ENCODE measurements around the gene MTARC2. TPM values are rescaled to one million over a fixed set of nuclear protein-coding genes. Genes with fewer than 3 reads are reported as not detected.
A peak's percentile ranks its signal among the peaks of the same experiment; 100 is the strongest.

The MTARC2 gene
- total and polyA plus RNA-seq, 2 of the 4 experiments (the other 2 are of a cell fraction), result 0.36 to 2.6 TPM

- Histone ChIP-seq H3K27me3 (ENCODE audit: control insufficient read depth, insufficient read depth, low read length) (peaks cover 4% of the 10 kb centered on the region), H2BK120ac (ENCODE audit: low read depth, low read length) (no peak overlapping the region), H3K4me3 (ENCODE audit: insufficient read depth, low read depth, low read length) (no peak overlapping the region), H3K18ac (ENCODE audit: low read depth, low read length) (no peak overlapping the region; the same call in 1 of the 2 replicates), H3K9ac (ENCODE audit: low read depth, low read length) (no peak overlapping the region), H3K4me2 (ENCODE audit: low read depth, low read length) (no peak overlapping the region), H4K20me1 (ENCODE audit: insufficient read depth, low read length) (no peaks in the 10 kb centered on the region), H3K14ac (replicated peaks; ENCODE audit: low read depth, low read length) (no peak overlapping the region), H4K8ac (ENCODE audit: low read depth in 2 of 2, low read length in 2 of 2) (no peak overlapping the region), H3K9me3 (ENCODE audit: control insufficient read depth, insufficient read depth, low read length) (no peaks in the 10 kb centered on the region), H3K79me1 (ENCODE audit: low read depth in 1 of 2, low read length in 2 of 2) (no peaks in the 10 kb centered on the region), H3K27ac (ENCODE audit: insufficient read depth, low read length) (peak overlapping the region; percentile 12; the same call in 1 of the 2 replicates), H3K9me1 (ENCODE audit: insufficient read depth, low read length) (no peaks in the 10 kb centered on the region), H2BK20ac (ENCODE audit: low read depth, low read length) (no peak overlapping the region; the same call in 1 of the 2 replicates), H3K4ac (ENCODE audit: low read depth, low read length) (no peak overlapping the region; the same call in 1 of the 2 replicates), H3K56ac (ENCODE audit: extremely low read depth, insufficient read depth, low read length) (no peak overlapping the region), H4K5ac (ENCODE audit: low read depth, low read length) (no peak overlapping the region; the same call in 1 of the 2 replicates), H4K91ac (ENCODE audit: insufficient read depth, low read depth, low read length) (no peak overlapping the region; the same call in 1 of the 2 replicates), H2AK5ac (ENCODE audit: low read depth, low read length) (peak overlapping the region; percentile 44), H3K23ac (ENCODE audit: low read depth, low read length) (no peak overlapping the region; the same call in 1 of the 2 replicates), H3K4me1 (ENCODE audit: control insufficient read depth, insufficient read depth, low read length) (peaks cover 19% of the 10 kb centered on the region), H2BK15ac (ENCODE audit: low read depth, low read length) (0 out of 3 replicates have a peak overlapping the region, but pooled peaks have one; percentile 31), H3K36me3 (ENCODE audit: control insufficient read depth, insufficient read depth, low read length) (no peaks in the 10 kb centered on the region), H2AFZ (replicated peaks; ENCODE audit: low read length, poor library complexity) (no peak overlapping the region), H2BK5ac (ENCODE audit: low read depth, low read length, poor library complexity, severe bottlenecking) (no peak overlapping the region), H2AK9ac (replicated peaks; ENCODE audit: low read depth, low read length, poor library complexity) (no peak overlapping the region)
- intact Hi-C loops (cut with micrococcal nuclease) (no loop called here), in situ Hi-C loops (cut with MboI; ENCODE audit: low sequenced_read_pairs) (no loop called here), dilution Hi-C loops (cut with HindIII; ENCODE audit: low sequenced_read_pairs, unreplicated experiment) (no loop called here)
- no peak for ATAC-seq (ENCODE audit: low read depth)
- CTCF ChIA-PET, result interaction anchor here (0.9 to 1.0 kb wide), 2 partner anchors 11 to 47 kb away, joined by 3 read pairs; no protein-coding TSS in a partner anchor
- no peak for TF ChIP-seq RFX5 (IDR thresholded peaks at IDR 0.05; ENCODE audit: low read depth, low read length)
- TF ChIP-seq RAD21 (IDR thresholded peaks at IDR 0.05; ENCODE audit: low read length), result no peak
- no peak for TF ChIP-seq NFE2L2 (IDR thresholded peaks at IDR 0.05; ENCODE audit: low read depth, low read length)
- TF ChIP-seq CTCF (conservative IDR thresholded peaks at IDR 0.05; ENCODE audit: low read depth, low read length), result no peak
- TF ChIP-seq MAZ (IDR thresholded peaks at IDR 0.05; ENCODE audit: borderline replicate concordance, low read depth, low read length), result no peak
- no peak for TF ChIP-seq BHLHE40 (IDR thresholded peaks at IDR 0.05; ENCODE audit: low read depth, low read length)
- no peak for TF ChIP-seq ELK1 (IDR thresholded peaks at IDR 0.05; ENCODE audit: borderline replicate concordance, low read depth, low read length)
- TF ChIP-seq RCOR1 (IDR thresholded peaks at IDR 0.05; ENCODE audit: insufficient replicate concordance, low read length), result no peak
- TF ChIP-seq CEBPB (IDR thresholded peaks at IDR 0.05; ENCODE audit: low read depth, low read length), result no peak
- TF ChIP-seq POLR2A (IDR thresholded peaks at IDR 0.05; ENCODE audit: low read depth, low read length), result no peak
- no peak for TF ChIP-seq FOS (IDR thresholded peaks at IDR 0.05; ENCODE audit: low read depth, low read length)
- TF ChIP-seq SMC3 (IDR thresholded peaks at IDR 0.05; ENCODE audit: low read depth, low read length), result no peak
- no peak for TF ChIP-seq MXI1 (IDR thresholded peaks at IDR 0.05; ENCODE audit: borderline replicate concordance, low read depth, low read length)
- POLR2A ChIA-PET (ENCODE audit: unreplicated experiment), result no interaction called here
- no TSS peak for BruUV-seq (replicated peaks)
- DNase-seq, result no peak
- WGBS, 2 experiments (ENCODE audit: extremely low coverage in 2 of 2, insufficient read length in 1 of 2), result no CpG with 5 or more reads among the region's 6 CpGs
Observed at GRCh38 chr1:220825819-220826551, 77.9 kb downstream of the MTARC2 start.
